ENCODE results near the gene ATG2A.

The ATG2A gene

GRCh38 chr11:64924910-64925284, 7.9 kb upstream of the ATG2A start:
- peak overlapping the region; percentile 65 for H3K4me3 ChIP-seq (ENCODE audit: low read depth, low read length)
- TF ChIP-seq CTCF (IDR thresholded peaks at IDR 0.05; ENCODE audit: borderline replicate concordance, insufficient read depth, low read depth, low read length) = no peak

DNA sequence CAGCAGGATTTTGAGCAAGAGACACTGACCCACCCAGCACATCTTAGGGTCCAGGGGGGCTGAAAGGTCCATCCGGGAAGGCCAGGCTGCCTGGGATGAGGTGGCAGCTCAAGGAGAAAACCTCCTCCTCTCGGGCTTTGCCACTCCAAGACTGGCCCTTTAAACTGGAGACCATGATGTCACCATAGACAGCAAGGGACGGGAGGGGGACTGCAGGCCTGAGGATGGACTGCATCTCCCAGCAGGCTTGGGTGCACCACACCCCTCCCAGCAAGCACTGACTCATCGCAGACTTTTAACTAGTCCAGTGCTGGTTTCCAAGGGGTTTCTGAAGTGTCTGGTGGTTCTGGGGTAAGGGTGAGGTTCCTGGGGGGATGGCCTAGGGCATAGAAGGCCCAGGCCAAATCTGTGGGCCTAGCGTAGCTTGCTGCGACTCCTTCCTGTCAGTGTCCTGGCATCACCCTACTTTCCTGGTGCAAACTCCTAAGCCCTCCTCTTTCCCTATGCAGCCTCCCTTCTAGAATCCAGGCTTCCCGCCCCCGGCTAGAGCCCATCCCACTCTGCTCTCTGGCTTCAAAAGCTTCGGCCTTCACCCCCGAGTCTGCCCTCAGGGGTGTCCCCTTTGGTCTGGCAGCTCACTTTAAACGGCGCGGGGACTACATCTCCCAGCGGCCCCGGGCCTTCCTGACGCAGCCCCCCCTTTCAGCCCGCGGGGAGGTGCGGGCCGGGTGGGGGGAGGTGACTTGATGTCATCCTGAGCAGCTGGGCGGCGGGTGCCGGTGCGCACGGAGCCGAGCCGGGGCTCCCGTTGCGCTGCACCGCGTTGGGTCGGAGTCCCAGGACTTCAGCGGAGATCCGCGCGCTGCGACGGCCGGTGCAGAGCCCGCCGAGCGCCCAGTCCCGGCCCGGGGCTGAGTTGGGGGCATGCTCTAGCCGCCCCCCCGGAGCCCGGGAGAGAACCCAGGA, 7.2 kb upstream of the ATG2A start, which contains the start of gene PPP2R5B:
Gene PPP2R5B (plus strand): TSS at position 746 of the 966 bp plus-strand sequence. CDS start 1,046 bp downstream, outside the sequence.
- TF ChIP-seq CTCF (IDR thresholded peaks at IDR 0.05; ENCODE audit: borderline replicate concordance, insufficient read depth, low read depth, low read length) = no peak
- peak within 1 kb of the TSS; percentile 65 for H3K4me3 ChIP-seq (ENCODE audit: low read depth, low read length)

GRCh38 chr11:64923151-64923661, 6.2 kb upstream of the ATG2A start:
- H3K4me3 ChIP-seq (ENCODE audit: low read depth, low read length) = no peak overlapping the region

DNA sequence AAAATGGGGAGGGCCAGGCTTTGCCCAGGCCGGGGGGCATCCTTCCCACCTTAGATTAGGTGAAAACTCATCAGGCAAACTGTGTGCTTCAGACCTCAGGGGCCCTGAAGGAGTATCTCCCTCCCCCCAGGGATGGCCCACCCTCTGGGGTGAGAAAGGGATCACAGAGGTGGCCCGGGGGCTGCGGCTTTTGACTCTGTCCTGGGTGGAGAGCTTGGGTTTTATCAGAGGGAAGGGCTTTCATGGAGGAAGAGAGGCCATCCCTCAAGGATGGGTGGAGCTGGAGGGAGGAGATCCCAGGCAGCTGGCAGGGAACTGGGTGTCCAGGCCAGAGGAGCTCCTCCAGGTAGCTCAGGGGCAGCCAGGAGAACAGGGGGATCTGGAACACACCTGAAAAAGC, 4.4 kb upstream of the ATG2A start:
- no peak overlapping the region for H3K4me3 ChIP-seq (ENCODE audit: low read depth, low read length)
- no peak for TF ChIP-seq CTCF (IDR thresholded peaks at IDR 0.05; ENCODE audit: borderline replicate concordance, insufficient read depth, low read depth, low read length)

More at GRCh38 chr11:64923151-64923661, 6.2 kb upstream of the ATG2A start:
- TF ChIP-seq CTCF (IDR thresholded peaks at IDR 0.05; ENCODE audit: borderline replicate concordance, insufficient read depth, low read depth, low read length) = no peak

- H3K4me3 ChIP-seq (ENCODE audit: low read depth, low read length) = no peak overlapping the region
- TF ChIP-seq CTCF (IDR thresholded peaks at IDR 0.05; ENCODE audit: borderline replicate concordance, insufficient read depth, low read depth, low read length) = no peak
These were observed 3.1 kb upstream of the ATG2A start for GRCh38 chr11:64920124-64920523.

DNA sequence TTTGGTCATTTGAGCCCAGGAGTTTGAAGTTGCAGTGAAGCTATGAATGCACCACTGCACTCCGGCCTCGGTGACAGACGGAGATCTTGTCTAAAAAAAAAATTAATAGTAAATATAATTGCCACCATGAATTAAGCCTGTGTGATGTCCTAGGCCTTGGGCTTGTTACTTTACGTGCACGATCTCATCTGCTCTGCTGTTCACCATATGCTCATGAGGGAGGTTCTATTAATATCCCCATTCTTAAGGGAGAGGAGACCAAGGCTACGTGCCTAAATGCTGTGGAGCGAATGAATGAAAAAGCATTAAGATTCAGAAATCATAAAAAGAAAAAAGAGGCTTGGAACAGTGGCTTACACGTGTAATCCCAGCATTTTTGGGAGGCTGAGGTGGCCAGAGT, 2.6 kb upstream of the ATG2A start:
- no peak for TF ChIP-seq CTCF (IDR thresholded peaks at IDR 0.05; ENCODE audit: borderline replicate concordance, insufficient read depth, low read depth, low read length)
- H3K4me3 ChIP-seq (ENCODE audit: low read depth, low read length) = no peak overlapping the region

All from GM12875 (cell line).